HEK293T (cell line): Measurements from ENCODE around the gene ZNF562.

ENCODE experiments used
- ARNT ChIP-seq: fragments of 450-650 bp; IDR thresholded peaks from 2 replicates; pipeline ENCODE4 v1.6.1; 2017; ENCODE audit warnings: mild to moderate bottlenecking
- BHLHE40 ChIP-seq: fragments of 450-650 bp; IDR thresholded peaks from 2 replicates; pipeline ENCODE4 v1.6.1; 2016; ENCODE audit warnings: mild to moderate bottlenecking, moderate library complexity, borderline replicate concordance
- ELF4 ChIP-seq: fragments of 450-650 bp; IDR thresholded peaks from 2 replicates; pipeline ENCODE4 v1.6.1; 2017; ENCODE audit warnings: antibody characterized with exemption
- FOXA1 ChIP-seq: fragments of 450-650 bp; IDR thresholded peaks from 2 replicates; pipeline ENCODE4 v1.6.1; 2016; ENCODE audit warnings: mild to moderate bottlenecking
- FOXK2 ChIP-seq: fragments of 450-650 bp; IDR thresholded peaks from 2 replicates; pipeline ENCODE4 v1.6.1; 2016; ENCODE audit warnings: mild to moderate bottlenecking
- FOXM1 ChIP-seq: fragments of 450-650 bp; IDR thresholded peaks from 2 replicates; pipeline ENCODE4 v1.6.1; 2017; ENCODE audit warnings: mild to moderate bottlenecking, borderline replicate concordance
- HDGF ChIP-seq: fragments of 450-650 bp; IDR thresholded peaks from 2 replicates; pipeline ENCODE4 v1.6.1; 2017; ENCODE audit warnings: antibody characterized with exemption, borderline replicate concordance
- L3MBTL2 ChIP-seq: fragments of 450-650 bp; conservative IDR thresholded peaks from 2 replicates; pipeline ENCODE4 v1.6.1; 2016; ENCODE audit warnings: mild to moderate bottlenecking
- LEF1 ChIP-seq: fragments of 450-650 bp; IDR thresholded peaks from 2 replicates; pipeline ENCODE4 v1.6.1; 2017; ENCODE audit warnings: mild to moderate bottlenecking, borderline replicate concordance
- NFRKB ChIP-seq: fragments of 450-650 bp; IDR thresholded peaks from 2 replicates; pipeline ENCODE4 v1.6.1; 2016; ENCODE audit warnings: mild to moderate bottlenecking, moderate library complexity
- SUZ12 ChIP-seq: fragments of 450-650 bp; IDR thresholded peaks from 2 replicates; pipeline ENCODE4 v1.6.1; 2016; ENCODE audit warnings: mild to moderate bottlenecking
- TARDBP ChIP-seq: fragments of 450-650 bp; IDR thresholded peaks from 2 replicates; pipeline ENCODE4 v1.6.1; 2016
- ZNF384 ChIP-seq: fragments of 450-650 bp; IDR thresholded peaks from 2 replicates; pipeline ENCODE4 v1.6.1; 2016
- TF ChIP-seq, protein P1 (sequence below): fragments of 450-650 bp; IDR thresholded peaks from 2 replicates; pipeline ENCODE4 v1.6.1; 2016

DNA sequence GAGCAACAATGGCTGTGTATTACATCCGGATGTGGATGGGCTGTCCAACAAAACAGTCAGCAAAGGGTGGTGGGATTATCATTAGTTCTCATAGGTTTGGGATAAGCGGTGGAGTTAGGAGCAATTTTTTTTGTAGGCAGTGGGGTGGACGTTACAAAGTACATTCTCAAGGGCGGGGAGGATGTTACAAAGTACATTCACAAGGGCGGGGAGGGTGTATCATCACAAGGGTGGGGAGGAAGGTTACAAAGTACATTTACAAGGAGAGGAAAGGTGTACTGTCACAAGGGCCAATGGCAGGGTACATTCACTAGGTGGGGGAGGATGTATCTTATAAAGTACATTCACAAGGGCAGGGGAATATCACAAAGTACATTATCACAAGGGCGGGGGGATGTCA is 33.1 kb downstream of the ZNF562 start:
- TF ChIP-seq TARDBP (no peak), FOXM1 (no peak), HDGF (no peak), NFRKB (no peak), SUZ12 (no peak), ELF4 (no peak), BHLHE40 (no peak), LEF1 (no peak), ARNT (no peak), FOXA1 (no peak), ZNF384 (no peak), FOXK2 (no peak), L3MBTL2 (no peak)
- TF ChIP-seq, protein P1, sequence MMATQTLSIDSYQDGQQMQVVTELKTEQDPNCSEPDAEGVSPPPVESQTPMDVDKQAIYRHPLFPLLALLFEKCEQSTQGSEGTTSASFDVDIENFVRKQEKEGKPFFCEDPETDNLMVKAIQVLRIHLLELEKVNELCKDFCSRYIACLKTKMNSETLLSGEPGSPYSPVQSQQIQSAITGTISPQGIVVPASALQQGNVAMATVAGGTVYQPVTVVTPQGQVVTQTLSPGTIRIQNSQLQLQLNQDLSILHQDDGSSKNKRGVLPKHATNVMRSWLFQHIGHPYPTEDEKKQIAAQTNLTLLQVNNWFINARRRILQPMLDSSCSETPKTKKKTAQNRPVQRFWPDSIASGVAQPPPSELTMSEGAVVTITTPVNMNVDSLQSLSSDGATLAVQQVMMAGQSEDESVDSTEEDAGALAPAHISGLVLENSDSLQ: no peak
